ENCODE measurements around the gene G0S2. TPM values are rescaled to one million over a fixed set of nuclear protein-coding genes. Genes with fewer than 3 reads are reported as not detected.
A peak's percentile ranks its signal among the peaks of the same experiment; 100 is the strongest.

Gene G0S2
- total and polyA plus RNA-seq, 9 of the 15 experiments (the other 6 are each of a cell fraction or from before 2014, with no cell fraction given) = 0.18 to 65.6 (median 11.4) TPM

- TF ChIP-seq, protein P1, sequence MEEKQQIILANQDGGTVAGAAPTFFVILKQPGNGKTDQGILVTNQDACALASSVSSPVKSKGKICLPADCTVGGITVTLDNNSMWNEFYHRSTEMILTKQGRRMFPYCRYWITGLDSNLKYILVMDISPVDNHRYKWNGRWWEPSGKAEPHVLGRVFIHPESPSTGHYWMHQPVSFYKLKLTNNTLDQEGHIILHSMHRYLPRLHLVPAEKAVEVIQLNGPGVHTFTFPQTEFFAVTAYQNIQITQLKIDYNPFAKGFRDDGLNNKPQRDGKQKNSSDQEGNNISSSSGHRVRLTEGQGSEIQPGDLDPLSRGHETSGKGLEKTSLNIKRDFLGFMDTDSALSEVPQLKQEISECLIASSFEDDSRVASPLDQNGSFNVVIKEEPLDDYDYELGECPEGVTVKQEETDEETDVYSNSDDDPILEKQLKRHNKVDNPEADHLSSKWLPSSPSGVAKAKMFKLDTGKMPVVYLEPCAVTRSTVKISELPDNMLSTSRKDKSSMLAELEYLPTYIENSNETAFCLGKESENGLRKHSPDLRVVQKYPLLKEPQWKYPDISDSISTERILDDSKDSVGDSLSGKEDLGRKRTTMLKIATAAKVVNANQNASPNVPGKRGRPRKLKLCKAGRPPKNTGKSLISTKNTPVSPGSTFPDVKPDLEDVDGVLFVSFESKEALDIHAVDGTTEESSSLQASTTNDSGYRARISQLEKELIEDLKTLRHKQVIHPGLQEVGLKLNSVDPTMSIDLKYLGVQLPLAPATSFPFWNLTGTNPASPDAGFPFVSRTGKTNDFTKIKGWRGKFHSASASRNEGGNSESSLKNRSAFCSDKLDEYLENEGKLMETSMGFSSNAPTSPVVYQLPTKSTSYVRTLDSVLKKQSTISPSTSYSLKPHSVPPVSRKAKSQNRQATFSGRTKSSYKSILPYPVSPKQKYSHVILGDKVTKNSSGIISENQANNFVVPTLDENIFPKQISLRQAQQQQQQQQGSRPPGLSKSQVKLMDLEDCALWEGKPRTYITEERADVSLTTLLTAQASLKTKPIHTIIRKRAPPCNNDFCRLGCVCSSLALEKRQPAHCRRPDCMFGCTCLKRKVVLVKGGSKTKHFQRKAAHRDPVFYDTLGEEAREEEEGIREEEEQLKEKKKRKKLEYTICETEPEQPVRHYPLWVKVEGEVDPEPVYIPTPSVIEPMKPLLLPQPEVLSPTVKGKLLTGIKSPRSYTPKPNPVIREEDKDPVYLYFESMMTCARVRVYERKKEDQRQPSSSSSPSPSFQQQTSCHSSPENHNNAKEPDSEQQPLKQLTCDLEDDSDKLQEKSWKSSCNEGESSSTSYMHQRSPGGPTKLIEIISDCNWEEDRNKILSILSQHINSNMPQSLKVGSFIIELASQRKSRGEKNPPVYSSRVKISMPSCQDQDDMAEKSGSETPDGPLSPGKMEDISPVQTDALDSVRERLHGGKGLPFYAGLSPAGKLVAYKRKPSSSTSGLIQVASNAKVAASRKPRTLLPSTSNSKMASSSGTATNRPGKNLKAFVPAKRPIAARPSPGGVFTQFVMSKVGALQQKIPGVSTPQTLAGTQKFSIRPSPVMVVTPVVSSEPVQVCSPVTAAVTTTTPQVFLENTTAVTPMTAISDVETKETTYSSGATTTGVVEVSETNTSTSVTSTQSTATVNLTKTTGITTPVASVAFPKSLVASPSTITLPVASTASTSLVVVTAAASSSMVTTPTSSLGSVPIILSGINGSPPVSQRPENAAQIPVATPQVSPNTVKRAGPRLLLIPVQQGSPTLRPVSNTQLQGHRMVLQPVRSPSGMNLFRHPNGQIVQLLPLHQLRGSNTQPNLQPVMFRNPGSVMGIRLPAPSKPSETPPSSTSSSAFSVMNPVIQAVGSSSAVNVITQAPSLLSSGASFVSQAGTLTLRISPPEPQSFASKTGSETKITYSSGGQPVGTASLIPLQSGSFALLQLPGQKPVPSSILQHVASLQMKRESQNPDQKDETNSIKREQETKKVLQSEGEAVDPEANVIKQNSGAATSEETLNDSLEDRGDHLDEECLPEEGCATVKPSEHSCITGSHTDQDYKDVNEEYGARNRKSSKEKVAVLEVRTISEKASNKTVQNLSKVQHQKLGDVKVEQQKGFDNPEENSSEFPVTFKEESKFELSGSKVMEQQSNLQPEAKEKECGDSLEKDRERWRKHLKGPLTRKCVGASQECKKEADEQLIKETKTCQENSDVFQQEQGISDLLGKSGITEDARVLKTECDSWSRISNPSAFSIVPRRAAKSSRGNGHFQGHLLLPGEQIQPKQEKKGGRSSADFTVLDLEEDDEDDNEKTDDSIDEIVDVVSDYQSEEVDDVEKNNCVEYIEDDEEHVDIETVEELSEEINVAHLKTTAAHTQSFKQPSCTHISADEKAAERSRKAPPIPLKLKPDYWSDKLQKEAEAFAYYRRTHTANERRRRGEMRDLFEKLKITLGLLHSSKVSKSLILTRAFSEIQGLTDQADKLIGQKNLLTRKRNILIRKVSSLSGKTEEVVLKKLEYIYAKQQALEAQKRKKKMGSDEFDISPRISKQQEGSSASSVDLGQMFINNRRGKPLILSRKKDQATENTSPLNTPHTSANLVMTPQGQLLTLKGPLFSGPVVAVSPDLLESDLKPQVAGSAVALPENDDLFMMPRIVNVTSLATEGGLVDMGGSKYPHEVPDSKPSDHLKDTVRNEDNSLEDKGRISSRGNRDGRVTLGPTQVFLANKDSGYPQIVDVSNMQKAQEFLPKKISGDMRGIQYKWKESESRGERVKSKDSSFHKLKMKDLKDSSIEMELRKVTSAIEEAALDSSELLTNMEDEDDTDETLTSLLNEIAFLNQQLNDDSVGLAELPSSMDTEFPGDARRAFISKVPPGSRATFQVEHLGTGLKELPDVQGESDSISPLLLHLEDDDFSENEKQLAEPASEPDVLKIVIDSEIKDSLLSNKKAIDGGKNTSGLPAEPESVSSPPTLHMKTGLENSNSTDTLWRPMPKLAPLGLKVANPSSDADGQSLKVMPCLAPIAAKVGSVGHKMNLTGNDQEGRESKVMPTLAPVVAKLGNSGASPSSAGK (IDR thresholded peaks at IDR 0.05) = peak; percentile 98
- TF ChIP-seq MAZ (CRISPR knock-in tag; conservative IDR thresholded peaks at IDR 0.05 in 1 of 2, IDR thresholded peaks at IDR 0.05 in 1 of 2) = peak; percentile 96 to 97
- no peak for TF ChIP-seq CSDE1 (IDR thresholded peaks at IDR 0.05)
- TF ChIP-seq MCM7 (IDR thresholded peaks at IDR 0.05) = no peak
- peak; percentile 66; the same call in 1 of the 2 replicates for TF ChIP-seq AFF4 (CRISPR knock-in tag; IDR thresholded peaks at IDR 0.05)
- no peak; the same call in 1 of the 2 replicates for TF ChIP-seq MYNN (IDR thresholded peaks at IDR 0.05)
- no peak for TF ChIP-seq MYNN (CRISPR knock-in tag; IDR thresholded peaks at IDR 0.05)
- no peak for TF ChIP-seq HDGF (IDR thresholded peaks at IDR 0.05)
- TF ChIP-seq CREB3L1 (IDR thresholded peaks at IDR 0.05; ENCODE audit: borderline replicate concordance, low read depth) = peak; percentile 53; the same call in 1 of the 2 replicates
- TF ChIP-seq CAMTA2 (CRISPR knock-in tag; conservative IDR thresholded peaks at IDR 0.05) = no peak
These were observed at the start of gene G0S2 (continued) for GRCh38 chr1:209674957-209675564.

Measured in K562 (cell line).